ENCODE results near the gene NHLRC3.

Gene NHLRC3

DNA sequence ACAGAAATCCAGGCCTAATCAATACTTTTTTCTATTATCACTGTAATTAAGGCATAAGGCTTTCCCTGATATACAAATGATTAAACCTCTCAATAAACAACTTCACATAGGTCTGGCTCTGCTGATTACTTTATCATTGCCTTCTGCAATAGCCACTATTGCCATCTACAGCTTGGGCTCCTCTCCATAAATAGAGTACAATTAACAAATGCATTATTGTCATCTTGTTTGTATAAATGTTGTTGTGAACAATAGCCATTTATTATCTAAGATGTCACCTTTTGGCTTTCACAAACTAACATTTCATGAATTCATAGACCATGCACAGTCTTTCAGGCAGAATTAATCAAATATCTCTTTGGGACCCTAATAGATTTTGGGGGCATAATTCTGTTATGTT is 53.3 kb downstream of the NHLRC3 start:
- no peak overlapping the region for H3K4me3 ChIP-seq (ENCODE audit: low read length)
- DNase-seq (ENCODE audit: low read depth): no peak
- TF ChIP-seq, protein P1, sequence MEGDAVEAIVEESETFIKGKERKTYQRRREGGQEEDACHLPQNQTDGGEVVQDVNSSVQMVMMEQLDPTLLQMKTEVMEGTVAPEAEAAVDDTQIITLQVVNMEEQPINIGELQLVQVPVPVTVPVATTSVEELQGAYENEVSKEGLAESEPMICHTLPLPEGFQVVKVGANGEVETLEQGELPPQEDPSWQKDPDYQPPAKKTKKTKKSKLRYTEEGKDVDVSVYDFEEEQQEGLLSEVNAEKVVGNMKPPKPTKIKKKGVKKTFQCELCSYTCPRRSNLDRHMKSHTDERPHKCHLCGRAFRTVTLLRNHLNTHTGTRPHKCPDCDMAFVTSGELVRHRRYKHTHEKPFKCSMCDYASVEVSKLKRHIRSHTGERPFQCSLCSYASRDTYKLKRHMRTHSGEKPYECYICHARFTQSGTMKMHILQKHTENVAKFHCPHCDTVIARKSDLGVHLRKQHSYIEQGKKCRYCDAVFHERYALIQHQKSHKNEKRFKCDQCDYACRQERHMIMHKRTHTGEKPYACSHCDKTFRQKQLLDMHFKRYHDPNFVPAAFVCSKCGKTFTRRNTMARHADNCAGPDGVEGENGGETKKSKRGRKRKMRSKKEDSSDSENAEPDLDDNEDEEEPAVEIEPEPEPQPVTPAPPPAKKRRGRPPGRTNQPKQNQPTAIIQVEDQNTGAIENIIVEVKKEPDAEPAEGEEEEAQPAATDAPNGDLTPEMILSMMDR (conservative IDR thresholded peaks at IDR 0.05; ENCODE audit: low read length): no peak

DNA sequence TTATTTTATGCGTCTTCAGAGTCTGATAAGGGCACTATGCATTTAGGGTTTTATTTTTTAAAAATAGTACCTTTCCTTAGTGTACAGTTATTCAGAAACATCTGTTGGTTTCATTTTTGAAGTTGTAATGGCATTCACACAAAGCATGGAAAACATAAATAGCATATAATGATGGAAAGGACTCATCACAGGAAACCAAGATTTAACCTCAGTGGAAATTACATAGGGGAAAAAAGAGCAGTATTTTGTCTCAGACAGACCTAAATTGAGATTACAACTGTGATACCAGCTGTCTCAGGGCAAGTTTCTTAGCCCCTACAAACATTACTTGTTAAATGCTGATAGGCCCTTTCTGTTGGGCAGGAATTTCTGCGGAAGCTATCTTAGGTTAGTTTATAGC is 57.2 kb downstream of the NHLRC3 start:
- no peak overlapping the region for H3K4me3 ChIP-seq (ENCODE audit: low read length)
- DNase-seq (ENCODE audit: low read depth): no peak
- TF ChIP-seq, protein P1 (conservative IDR thresholded peaks at IDR 0.05; ENCODE audit: low read length): no peak

DNA sequence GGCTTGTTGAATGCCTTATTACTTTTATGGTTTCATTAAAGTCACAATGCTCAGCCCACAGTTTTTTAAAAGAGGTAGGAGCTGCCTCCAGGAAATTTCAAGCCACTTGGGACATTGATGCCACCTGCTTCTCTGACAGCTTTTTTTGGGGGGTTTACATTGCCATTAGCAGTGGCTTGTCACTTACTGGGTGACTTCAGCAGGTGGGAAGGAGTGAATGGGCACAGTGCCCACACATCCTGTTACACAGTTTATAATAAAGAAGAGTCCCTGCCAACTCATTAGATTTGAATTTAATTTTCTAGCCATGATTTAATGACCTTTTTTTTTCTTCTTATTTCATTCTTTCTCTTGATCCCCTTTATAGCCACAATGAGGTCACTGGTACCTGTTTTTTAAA is 61.0 kb downstream of the NHLRC3 start:
- DNase-seq (ENCODE audit: low read depth): no peak
- TF ChIP-seq, protein P1 (conservative IDR thresholded peaks at IDR 0.05; ENCODE audit: low read length): no peak
- H3K4me3 ChIP-seq (ENCODE audit: low read length): no peak overlapping the region
